ENCODE measurements around the gene EIF4H.
A peak's percentile ranks its signal among the peaks of the same experiment; 100 is the strongest.
"Not testable (repeated sequence)": the region's sequence is repeated elsewhere in the genome, so short reads cannot be mapped to it uniquely, and the experiment has no call there.

EIF4H gene

DNA sequence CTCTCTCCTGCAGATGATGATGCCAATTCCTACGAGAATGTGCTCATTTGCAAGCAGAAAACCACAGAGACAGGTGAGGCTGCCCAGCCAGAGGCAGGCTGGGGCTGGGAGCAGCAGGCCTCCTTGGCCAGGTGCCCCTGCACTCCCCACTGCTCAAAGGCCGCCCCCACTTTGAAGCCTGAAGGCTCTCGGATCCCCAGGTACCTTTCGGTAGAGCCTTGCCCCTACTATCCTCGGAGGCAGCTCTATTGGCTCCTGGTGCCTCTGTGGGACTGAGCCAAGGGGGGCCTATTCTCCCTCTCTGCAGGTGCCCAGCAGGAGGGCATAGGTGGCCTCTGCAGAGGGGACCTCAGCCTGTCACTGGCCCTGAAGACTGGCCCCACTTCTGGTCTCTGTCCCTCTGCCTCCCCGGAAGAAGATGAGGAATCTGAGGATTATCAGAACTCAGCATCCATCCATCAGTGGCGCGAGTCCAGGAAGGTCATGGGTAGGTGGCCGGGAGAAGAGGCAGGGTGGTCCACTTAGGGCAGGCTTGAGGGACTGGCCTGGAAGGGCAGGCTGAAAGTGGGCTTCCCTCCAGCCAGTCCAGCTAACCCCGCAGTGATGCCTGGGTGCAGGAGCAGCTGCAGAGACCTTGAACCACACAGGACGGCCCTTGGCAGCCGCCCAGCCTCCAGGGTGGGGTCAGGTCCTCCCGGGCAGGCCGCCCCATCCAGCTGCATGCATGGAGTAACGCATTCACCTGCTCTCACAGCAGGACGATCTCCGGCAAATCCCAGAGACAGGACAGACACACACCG is 49.8 kb downstream of the EIF4H start:
- TF ChIP-seq, protein P1, sequence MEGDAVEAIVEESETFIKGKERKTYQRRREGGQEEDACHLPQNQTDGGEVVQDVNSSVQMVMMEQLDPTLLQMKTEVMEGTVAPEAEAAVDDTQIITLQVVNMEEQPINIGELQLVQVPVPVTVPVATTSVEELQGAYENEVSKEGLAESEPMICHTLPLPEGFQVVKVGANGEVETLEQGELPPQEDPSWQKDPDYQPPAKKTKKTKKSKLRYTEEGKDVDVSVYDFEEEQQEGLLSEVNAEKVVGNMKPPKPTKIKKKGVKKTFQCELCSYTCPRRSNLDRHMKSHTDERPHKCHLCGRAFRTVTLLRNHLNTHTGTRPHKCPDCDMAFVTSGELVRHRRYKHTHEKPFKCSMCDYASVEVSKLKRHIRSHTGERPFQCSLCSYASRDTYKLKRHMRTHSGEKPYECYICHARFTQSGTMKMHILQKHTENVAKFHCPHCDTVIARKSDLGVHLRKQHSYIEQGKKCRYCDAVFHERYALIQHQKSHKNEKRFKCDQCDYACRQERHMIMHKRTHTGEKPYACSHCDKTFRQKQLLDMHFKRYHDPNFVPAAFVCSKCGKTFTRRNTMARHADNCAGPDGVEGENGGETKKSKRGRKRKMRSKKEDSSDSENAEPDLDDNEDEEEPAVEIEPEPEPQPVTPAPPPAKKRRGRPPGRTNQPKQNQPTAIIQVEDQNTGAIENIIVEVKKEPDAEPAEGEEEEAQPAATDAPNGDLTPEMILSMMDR (IDR thresholded peaks at IDR 0.05; ENCODE audit: low read depth, low read length, poor library complexity, severe bottlenecking) = no peak
- TF ChIP-seq EZH2phosphoT487 (IDR thresholded peaks at IDR 0.05; ENCODE audit: borderline replicate concordance, low read length) = no peak
- Histone ChIP-seq H3F3A (ENCODE audit: control insufficient read depth, insufficient read depth) (peaks cover 12% of the 10 kb centered on the region), H3K4me3 (ENCODE audit: low read length) (no peak overlapping the region), H3K79me2 (ENCODE audit: control insufficient read depth, low read length) (peaks cover 12% of the 10 kb centered on the region; the same call in 1 of the 2 replicates), H3K9me3 (ENCODE audit: control insufficient read depth, insufficient read depth, low read length) (no peaks in the 10 kb centered on the region), H3K27ac (ENCODE audit: low read depth, low read length) (peak overlapping the region; percentile 22; the same call in 1 of the 2 replicates), H3K9me2 (replicated peaks; ENCODE audit: control insufficient read depth, low read length) (no peaks in the 10 kb centered on the region), H4K20me1 (ENCODE audit: control insufficient read depth, insufficient read depth, low read depth, low read length) (no peaks in the 10 kb centered on the region), H3K4me1 (ENCODE audit: control insufficient read depth, low read length) (peaks cover 51% of the 10 kb centered on the region), H3K4me2 (ENCODE audit: low read length) (no peak overlapping the region), H3K27me3 (ENCODE audit: control insufficient read depth, low read length) (no peaks in the 10 kb centered on the region), H3K36me3 (ENCODE audit: control insufficient read depth, low read length) (peaks cover 72% of the 10 kb centered on the region)

DNA sequence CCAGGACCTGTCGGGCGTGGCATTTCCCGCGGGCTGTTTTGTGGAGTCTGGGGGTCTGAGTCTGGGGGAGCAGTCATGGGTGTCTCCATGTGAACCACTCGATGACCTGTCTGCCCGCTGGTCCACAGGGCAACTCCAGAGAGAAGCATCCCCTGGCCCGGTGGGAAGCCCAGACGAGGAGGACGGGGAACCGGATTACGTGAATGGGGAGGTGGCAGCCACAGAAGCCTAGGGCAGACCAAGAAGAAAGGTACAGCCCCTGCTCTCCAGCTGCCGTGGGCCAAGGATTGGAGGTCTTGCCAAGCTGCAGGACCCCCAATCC is 50.3 kb downstream of the EIF4H start:
- Histone ChIP-seq H3F3A (ENCODE audit: control insufficient read depth, insufficient read depth) (peaks cover 18% of the 10 kb centered on the region), H3K36me3 (ENCODE audit: control insufficient read depth, low read length) (peaks cover 74% of the 10 kb centered on the region), H3K4me3 (ENCODE audit: low read length) (no peak overlapping the region), H3K27me3 (ENCODE audit: control insufficient read depth, low read length) (no peaks in the 10 kb centered on the region), H3K4me2 (ENCODE audit: low read length) (no peak overlapping the region), H4K20me1 (ENCODE audit: control insufficient read depth, insufficient read depth, low read depth, low read length) (no peaks in the 10 kb centered on the region), H3K79me2 (ENCODE audit: control insufficient read depth, low read length) (peaks cover 11% of the 10 kb centered on the region; the same call in 1 of the 2 replicates), H3K4me1 (ENCODE audit: control insufficient read depth, low read length) (peaks cover 51% of the 10 kb centered on the region), H3K27ac (ENCODE audit: low read depth, low read length) (no peak overlapping the region), H3K9me2 (replicated peaks; ENCODE audit: control insufficient read depth, low read length) (no peaks in the 10 kb centered on the region), H3K9me3 (ENCODE audit: control insufficient read depth, insufficient read depth, low read length) (no peaks in the 10 kb centered on the region)
- no peak for TF ChIP-seq EZH2phosphoT487 (IDR thresholded peaks at IDR 0.05; ENCODE audit: borderline replicate concordance, low read length)
- TF ChIP-seq, protein P1 (IDR thresholded peaks at IDR 0.05; ENCODE audit: low read depth, low read length, poor library complexity, severe bottlenecking) = no peak

DNA sequence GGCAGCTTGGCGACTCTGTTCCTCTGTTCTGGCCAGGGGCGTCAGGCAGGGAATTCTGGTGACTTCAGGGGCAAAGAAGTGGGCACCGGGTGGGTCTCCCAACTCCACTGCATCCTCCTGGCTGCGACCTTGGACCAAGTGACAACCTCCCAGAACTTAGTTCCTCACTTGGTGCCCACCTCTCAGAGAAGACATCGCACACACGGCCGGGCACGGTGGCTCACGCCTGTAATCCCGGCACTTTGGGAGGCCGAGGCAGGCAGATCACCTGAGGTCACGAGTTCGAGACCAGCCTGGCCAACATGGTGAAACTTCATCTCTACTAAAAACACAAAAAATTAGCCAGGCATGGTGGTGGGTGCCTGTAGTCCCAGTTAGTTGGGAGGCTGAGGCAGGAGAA is 50.8 kb downstream of the EIF4H start:
- not testable (repeated sequence) for H4K20me1 ChIP-seq (ENCODE audit: control insufficient read depth, insufficient read depth, low read depth, low read length); H3K4me2 ChIP-seq (ENCODE audit: low read length); H3K9me2 ChIP-seq (replicated peaks; ENCODE audit: control insufficient read depth, low read length); H3K79me2 ChIP-seq (ENCODE audit: control insufficient read depth, low read length); H3K27ac ChIP-seq (ENCODE audit: low read depth, low read length); H3K4me3 ChIP-seq (ENCODE audit: low read length); H3K9me3 ChIP-seq (ENCODE audit: control insufficient read depth, insufficient read depth, low read length); H3K27me3 ChIP-seq (ENCODE audit: control insufficient read depth, low read length)
- peaks cover 22% of the 10 kb centered on the region for H3F3A ChIP-seq (ENCODE audit: control insufficient read depth, insufficient read depth)
- H3K36me3 ChIP-seq (ENCODE audit: control insufficient read depth, low read length) = peaks cover 74% of the 10 kb centered on the region
- peaks cover 51% of the 10 kb centered on the region for H3K4me1 ChIP-seq (ENCODE audit: control insufficient read depth, low read length)

DNA sequence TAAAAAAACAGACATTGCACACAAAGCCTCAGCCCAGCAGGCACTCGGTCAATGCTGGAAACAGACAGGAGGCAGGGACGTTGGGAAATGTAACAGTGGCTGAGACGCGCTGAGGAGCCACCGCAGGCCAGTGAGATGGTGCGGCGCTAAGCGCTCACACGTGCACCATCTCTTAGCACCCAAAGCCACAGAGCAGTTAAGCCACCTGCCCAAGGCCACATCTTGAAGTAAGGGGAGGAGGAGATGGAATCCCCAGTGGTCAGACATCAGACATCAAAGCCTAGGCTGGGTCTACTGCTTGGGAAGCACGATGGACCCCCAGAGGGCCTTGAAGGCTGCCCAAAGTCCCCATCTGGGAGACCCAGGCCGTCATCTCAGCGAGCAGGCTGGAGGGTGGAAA is 51.2 kb downstream of the EIF4H start:
- no peaks in the 10 kb centered on the region for H4K20me1 ChIP-seq (ENCODE audit: control insufficient read depth, insufficient read depth, low read depth, low read length)
- H3K4me3 ChIP-seq (ENCODE audit: low read length) = no peak overlapping the region
- no peaks in the 10 kb centered on the region for H3K27me3 ChIP-seq (ENCODE audit: control insufficient read depth, low read length)
- no peak for TF ChIP-seq EZH2phosphoT487 (IDR thresholded peaks at IDR 0.05; ENCODE audit: borderline replicate concordance, low read length)
- TF ChIP-seq, protein P1 (IDR thresholded peaks at IDR 0.05; ENCODE audit: low read depth, low read length, poor library complexity, severe bottlenecking) = no peak
- peaks cover 74% of the 10 kb centered on the region for H3K36me3 ChIP-seq (ENCODE audit: control insufficient read depth, low read length)
- H3K9me3 ChIP-seq (ENCODE audit: control insufficient read depth, insufficient read depth, low read length) = no peaks in the 10 kb centered on the region
- H3F3A ChIP-seq (ENCODE audit: control insufficient read depth, insufficient read depth) = peaks cover 24% of the 10 kb centered on the region
- H3K9me2 ChIP-seq (replicated peaks; ENCODE audit: control insufficient read depth, low read length) = no peaks in the 10 kb centered on the region
- H3K79me2 ChIP-seq (ENCODE audit: control insufficient read depth, low read length) = peaks cover 7% of the 10 kb centered on the region; the same call in 1 of the 2 replicates
- no peak overlapping the region for H3K27ac ChIP-seq (ENCODE audit: low read depth, low read length)
- H3K4me1 ChIP-seq (ENCODE audit: control insufficient read depth, low read length) = peaks cover 51% of the 10 kb centered on the region
- H3K4me2 ChIP-seq (ENCODE audit: low read length) = no peak overlapping the region

Data from DOHH2 (cell line).